Measurements from ENCODE around the gene ZNF45. TPM values are rescaled to one million over a fixed set of nuclear protein-coding genes. Genes with fewer than 3 reads are reported as not detected.

ZNF45 gene
- total RNA-seq, 1 experiment from 2014 or later = 15.2 TPM

DNA sequence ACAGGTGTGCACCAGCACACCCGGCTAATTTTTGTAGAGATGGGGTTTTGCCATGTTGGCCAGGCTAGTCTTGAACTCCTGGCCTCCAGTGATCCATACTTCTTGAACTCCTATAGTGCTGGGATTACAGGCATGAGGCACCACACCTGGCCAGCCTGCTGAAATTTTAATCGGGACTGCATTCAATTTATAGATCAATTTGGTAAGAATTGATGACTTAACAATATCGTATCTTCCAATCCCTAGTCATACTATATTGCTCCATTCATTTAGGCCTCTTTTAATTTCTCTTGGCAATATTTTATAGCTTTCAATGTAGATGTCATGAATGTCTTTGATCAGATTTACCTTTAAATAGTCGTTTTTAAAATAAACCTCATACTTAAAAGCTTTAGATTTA is 5.6 kb upstream of the ZNF45 start (continued):
- TF ChIP-seq, protein P1, sequence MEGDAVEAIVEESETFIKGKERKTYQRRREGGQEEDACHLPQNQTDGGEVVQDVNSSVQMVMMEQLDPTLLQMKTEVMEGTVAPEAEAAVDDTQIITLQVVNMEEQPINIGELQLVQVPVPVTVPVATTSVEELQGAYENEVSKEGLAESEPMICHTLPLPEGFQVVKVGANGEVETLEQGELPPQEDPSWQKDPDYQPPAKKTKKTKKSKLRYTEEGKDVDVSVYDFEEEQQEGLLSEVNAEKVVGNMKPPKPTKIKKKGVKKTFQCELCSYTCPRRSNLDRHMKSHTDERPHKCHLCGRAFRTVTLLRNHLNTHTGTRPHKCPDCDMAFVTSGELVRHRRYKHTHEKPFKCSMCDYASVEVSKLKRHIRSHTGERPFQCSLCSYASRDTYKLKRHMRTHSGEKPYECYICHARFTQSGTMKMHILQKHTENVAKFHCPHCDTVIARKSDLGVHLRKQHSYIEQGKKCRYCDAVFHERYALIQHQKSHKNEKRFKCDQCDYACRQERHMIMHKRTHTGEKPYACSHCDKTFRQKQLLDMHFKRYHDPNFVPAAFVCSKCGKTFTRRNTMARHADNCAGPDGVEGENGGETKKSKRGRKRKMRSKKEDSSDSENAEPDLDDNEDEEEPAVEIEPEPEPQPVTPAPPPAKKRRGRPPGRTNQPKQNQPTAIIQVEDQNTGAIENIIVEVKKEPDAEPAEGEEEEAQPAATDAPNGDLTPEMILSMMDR (IDR thresholded peaks at IDR 0.05 in 2 of 3, conservative IDR thresholded peaks at IDR 0.05 in 1 of 3; ENCODE audit: borderline replicate concordance in 1 of 3, insufficient read depth in 1 of 3, low read depth in 2 of 3, low read length in 2 of 3) = no peak
- TF ChIP-seq ZNF274 (IDR thresholded peaks at IDR 0.05; ENCODE audit: low read depth, low read length) = no peak
- TF ChIP-seq RAD21 (IDR thresholded peaks at IDR 0.05; ENCODE audit: low read depth) = no peak
- TF ChIP-seq ZFX (IDR thresholded peaks at IDR 0.05) = no peak

DNA sequence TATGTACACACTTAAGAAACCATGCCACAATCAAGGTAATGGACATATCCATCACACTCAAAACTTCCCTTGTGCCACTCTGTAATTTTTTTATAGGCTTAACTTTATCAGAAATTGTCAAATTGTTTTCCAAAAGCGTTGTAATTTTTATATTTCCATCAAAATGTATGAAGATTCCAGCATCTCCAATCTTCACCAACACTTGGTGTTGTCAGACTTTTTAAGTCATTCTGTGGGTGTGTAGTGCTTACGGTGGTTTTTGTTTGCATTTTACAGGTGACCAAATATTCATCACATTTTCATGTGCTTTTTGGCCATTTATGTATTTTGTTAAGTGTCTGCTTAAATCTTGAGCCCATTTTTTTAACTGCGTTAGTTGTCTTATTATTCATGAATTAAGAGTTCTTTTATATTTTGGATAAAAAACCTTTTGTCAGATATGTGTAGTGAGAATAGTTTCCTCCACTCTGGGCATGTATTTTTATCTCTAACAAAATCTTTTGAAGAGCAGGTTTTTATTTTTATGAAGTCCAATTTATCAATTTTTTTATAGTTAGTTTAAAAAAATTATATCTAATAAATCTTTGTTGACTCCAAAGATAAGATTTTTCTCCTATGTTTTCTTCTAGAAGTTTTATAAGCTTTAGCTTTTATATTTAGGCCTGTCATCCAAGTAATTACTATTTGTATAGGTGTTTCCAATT is 4.6 kb upstream of the ZNF45 start:
- DNase-seq (ENCODE audit: low read depth, low spot score) (no peak), ATAC-seq (no peak)
- ChIA-PET CTCF (no interaction called here), POLR2A (no interaction called here), RAD21 (ENCODE audit: low non-redundant PET in 1 of 2, low total read pairs in 2 of 2, uncharacterized antibody in 2 of 2, unreplicated experiment in 2 of 2) (no interaction called here)
- intact Hi-C loops (cut with micrococcal nuclease) = loop anchor here (10.0 kb wide), 1 partner anchor 505 kb away; no protein-coding TSS in a partner anchor
- no peaks in the 10 kb centered on the region for H4K20me1 ChIP-seq (ENCODE audit: insufficient read depth)
- no peak overlapping the region for H3K4me3 ChIP-seq (replicated peaks in 1 of 2; ENCODE audit: low read depth in 1 of 2, low read length in 2 of 2)
- no peak overlapping the region for H3K27ac ChIP-seq (ENCODE audit: low read depth, low read length)
- TF ChIP-seq, protein P2, sequence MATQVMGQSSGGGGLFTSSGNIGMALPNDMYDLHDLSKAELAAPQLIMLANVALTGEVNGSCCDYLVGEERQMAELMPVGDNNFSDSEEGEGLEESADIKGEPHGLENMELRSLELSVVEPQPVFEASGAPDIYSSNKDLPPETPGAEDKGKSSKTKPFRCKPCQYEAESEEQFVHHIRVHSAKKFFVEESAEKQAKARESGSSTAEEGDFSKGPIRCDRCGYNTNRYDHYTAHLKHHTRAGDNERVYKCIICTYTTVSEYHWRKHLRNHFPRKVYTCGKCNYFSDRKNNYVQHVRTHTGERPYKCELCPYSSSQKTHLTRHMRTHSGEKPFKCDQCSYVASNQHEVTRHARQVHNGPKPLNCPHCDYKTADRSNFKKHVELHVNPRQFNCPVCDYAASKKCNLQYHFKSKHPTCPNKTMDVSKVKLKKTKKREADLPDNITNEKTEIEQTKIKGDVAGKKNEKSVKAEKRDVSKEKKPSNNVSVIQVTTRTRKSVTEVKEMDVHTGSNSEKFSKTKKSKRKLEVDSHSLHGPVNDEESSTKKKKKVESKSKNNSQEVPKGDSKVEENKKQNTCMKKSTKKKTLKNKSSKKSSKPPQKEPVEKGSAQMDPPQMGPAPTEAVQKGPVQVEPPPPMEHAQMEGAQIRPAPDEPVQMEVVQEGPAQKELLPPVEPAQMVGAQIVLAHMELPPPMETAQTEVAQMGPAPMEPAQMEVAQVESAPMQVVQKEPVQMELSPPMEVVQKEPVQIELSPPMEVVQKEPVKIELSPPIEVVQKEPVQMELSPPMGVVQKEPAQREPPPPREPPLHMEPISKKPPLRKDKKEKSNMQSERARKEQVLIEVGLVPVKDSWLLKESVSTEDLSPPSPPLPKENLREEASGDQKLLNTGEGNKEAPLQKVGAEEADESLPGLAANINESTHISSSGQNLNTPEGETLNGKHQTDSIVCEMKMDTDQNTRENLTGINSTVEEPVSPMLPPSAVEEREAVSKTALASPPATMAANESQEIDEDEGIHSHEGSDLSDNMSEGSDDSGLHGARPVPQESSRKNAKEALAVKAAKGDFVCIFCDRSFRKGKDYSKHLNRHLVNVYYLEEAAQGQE (IDR thresholded peaks at IDR 0.05; ENCODE audit: low read depth) = no peak
- no peak for TF ChIP-seq EGR1 (IDR thresholded peaks at IDR 0.05; ENCODE audit: low read depth)
- TF ChIP-seq, protein P1 (IDR thresholded peaks at IDR 0.05 in 2 of 3, conservative IDR thresholded peaks at IDR 0.05 in 1 of 3; ENCODE audit: borderline replicate concordance in 1 of 3, insufficient read depth in 1 of 3, low read depth in 2 of 3, low read length in 2 of 3) = no peak
- no peak overlapping the region for H2AFZ ChIP-seq (ENCODE audit: low read depth, low read length, poor library complexity, severe bottlenecking)
- H3K9me3 ChIP-seq (ENCODE audit: control insufficient read depth in 1 of 2, insufficient read depth in 1 of 2, low read depth in 1 of 2, low read length in 2 of 2) = no peaks in the 10 kb centered on the region
- no peak overlapping the region for H3K9ac ChIP-seq (ENCODE audit: low read length)
- H3K4me2 ChIP-seq (ENCODE audit: low read length) = no peak overlapping the region
- no peaks in the 10 kb centered on the region for H3K27me3 ChIP-seq (ENCODE audit: insufficient read depth, low read length)
- no peaks in the 10 kb centered on the region for H3K79me2 ChIP-seq (ENCODE audit: insufficient read depth, low read length)
- no TSS peak for BruUV-seq (replicated peaks)
- peaks cover 0 to 6% of the 10 kb centered on the region in 2 experiments; a peak in 1 of 4 replicates for H3K4me1 ChIP-seq (ENCODE audit: control insufficient read depth in 1 of 2, insufficient read depth in 2 of 2, low read length in 2 of 2)
- no peaks in the 10 kb centered on the region for H3K36me3 ChIP-seq (ENCODE audit: control insufficient read depth in 1 of 2, insufficient read depth in 2 of 2, low read length in 2 of 2)
- no peaks in the 10 kb centered on the region for H3K9me2 ChIP-seq (ENCODE audit: insufficient read depth)

Measured in HCT116 (cell line).